Measurements from ENCODE around the gene IL17A.

IL17A gene

GRCh38 chr6:52216932-52217575, 30.9 kb downstream of the IL17A start:
- TF ChIP-seq POLR2A (IDR thresholded peaks at IDR 0.05; ENCODE audit: low read depth, low read length), result no peak
- no peak for FAIRE-seq
- no peak for DNase-seq (ENCODE audit: insufficient read length, low spot score)

GRCh38 chr6:52217761-52218160, 31.6 kb downstream of the IL17A start:
- no peak for TF ChIP-seq POLR2A (IDR thresholded peaks at IDR 0.05; ENCODE audit: low read depth, low read length)
- FAIRE-seq, result no peak
- DNase-seq (ENCODE audit: insufficient read length, low spot score), result no peak

GRCh38 chr6:52221302-52221701, 35.1 kb downstream of the IL17A start:
- no peak for FAIRE-seq
- DNase-seq (ENCODE audit: insufficient read length, low spot score), result no peak
- no peak for TF ChIP-seq POLR2A (IDR thresholded peaks at IDR 0.05; ENCODE audit: low read depth, low read length)

- DNase-seq (ENCODE audit: insufficient read length, low spot score) (no peak), FAIRE-seq (no peak)
- no peak for TF ChIP-seq POLR2A (IDR thresholded peaks at IDR 0.05; ENCODE audit: low read depth, low read length)
Observed at GRCh38 chr6:52227495-52227894, 41.3 kb downstream of the IL17A start.

- FAIRE-seq (no peak), DNase-seq (ENCODE audit: insufficient read length, low spot score) (no peak)
- no peak for TF ChIP-seq POLR2A (IDR thresholded peaks at IDR 0.05; ENCODE audit: low read depth, low read length)
Observed at GRCh38 chr6:52230685-52231084, 44.5 kb downstream of the IL17A start.

GRCh38 chr6:52231406-52232127, 45.4 kb downstream of the IL17A start:
- no peak for TF ChIP-seq POLR2A (IDR thresholded peaks at IDR 0.05; ENCODE audit: low read depth, low read length)
- DNase-seq (ENCODE audit: insufficient read length, low spot score) (no peak), FAIRE-seq (no peak)

GRCh38 chr6:52233005-52233404, 46.8 kb downstream of the IL17A start:
- DNase-seq (ENCODE audit: insufficient read length, low spot score) (no peak), FAIRE-seq (no peak)
- no peak for TF ChIP-seq POLR2A (IDR thresholded peaks at IDR 0.05; ENCODE audit: low read depth, low read length)

GRCh38 chr6:52233975-52234823, 48.0 kb downstream of the IL17A start:
- FAIRE-seq, result peak; percentile 84
- TF ChIP-seq POLR2A (IDR thresholded peaks at IDR 0.05; ENCODE audit: low read depth, low read length), result no peak
- peak; percentile 66 for DNase-seq (ENCODE audit: insufficient read length, low spot score)

Data from H54 (cell line).